H7 (cell line): ENCODE measurements around the gene PLEKHJ1. TPM values are rescaled to one million over a fixed set of nuclear protein-coding genes. Genes with fewer than 3 reads are reported as not detected.

Experiments
- DNase-seq: peaks from one replicate; pipeline ENCODE4 v3.0.0; 2012
- H3K27me3 ChIP-seq: 2 replicates; pipeline ENCODE4 v1.6.0; 2011; ENCODE audit warnings: mild to moderate bottlenecking, low read length; ENCODE audit not compliant: control insufficient read depth, insufficient read depth
- H3K36me3 ChIP-seq: replicated peaks from 2 replicates; pipeline ENCODE4 v1.5.1; 2011; ENCODE audit warnings: low read length; ENCODE audit not compliant: control insufficient read depth, insufficient read depth
- H3K4me3 ChIP-seq: 2 replicates; pipeline ENCODE4 v1.5.1; 2011; ENCODE audit warnings: low read depth, mild to moderate bottlenecking, control low read depth, low read length, moderate library complexity; ENCODE audit not compliant: insufficient read depth
- total RNA-seq: library from RNA; depleted of rRNA; stranded (reverse); fragments of >200 nt; shearing (Covaris generic); gene quantifications from 2 replicates; pipeline ENCODE4 v1.2.3, GENCODE V29; 2014

PLEKHJ1 gene
- total RNA-seq, 1 experiment from 2014 or later, result 295 TPM

- no peak for DNase-seq
- no peaks in the 10 kb centered on the region for H3K27me3 ChIP-seq
- peaks cover 4% of the 10 kb centered on the region for H3K36me3 ChIP-seq
Measured at GRCh38 chr19:2228157-2229030, 7.7 kb downstream of the PLEKHJ1 start.

GRCh38 chr19:2227415-2228156 is 8.5 kb downstream of the PLEKHJ1 start:
- no peak overlapping the region for H3K4me3 ChIP-seq
- H3K27me3 ChIP-seq, result no peaks in the 10 kb centered on the region
- H3K36me3 ChIP-seq, result peaks cover 4% of the 10 kb centered on the region
- peak; percentile 80 for DNase-seq

More at GRCh38 chr19:2228157-2229030, 7.7 kb downstream of the PLEKHJ1 start:
- H3K4me3 ChIP-seq, result no peak overlapping the region

GRCh38 chr19:2226840-2227360 is 9.2 kb downstream of the PLEKHJ1 start:
- Histone ChIP-seq H3K36me3 (peaks cover 4% of the 10 kb centered on the region), H3K4me3 (no peak overlapping the region), H3K27me3 (no peaks in the 10 kb centered on the region)
- DNase-seq, result peak; percentile 68

- DNase-seq, result no peak
- H3K27me3 ChIP-seq, result no peaks in the 10 kb centered on the region
- no peak overlapping the region for H3K4me3 ChIP-seq
- H3K36me3 ChIP-seq, result peaks cover 4% of the 10 kb centered on the region
Measured at GRCh38 chr19:2226051-2226839, 9.9 kb downstream of the PLEKHJ1 start.

- peaks cover 4% of the 10 kb centered on the region for H3K36me3 ChIP-seq
- no peak overlapping the region for H3K4me3 ChIP-seq
- H3K27me3 ChIP-seq, result no peaks in the 10 kb centered on the region
- no peak for DNase-seq
Measured at GRCh38 chr19:2225415-2226050, 10.6 kb downstream of the PLEKHJ1 start.

- H3K27me3 ChIP-seq, result no peaks in the 10 kb centered on the region
- H3K36me3 ChIP-seq, result peaks cover 4% of the 10 kb centered on the region
- DNase-seq, result no peak
- H3K4me3 ChIP-seq, result no peak overlapping the region
Measured at GRCh38 chr19:2224754-2225349, 11.3 kb downstream of the PLEKHJ1 start.

- no peak for DNase-seq
- Histone ChIP-seq H3K4me3 (no peak overlapping the region), H3K36me3 (peaks cover 5% of the 10 kb centered on the region), H3K27me3 (no peaks in the 10 kb centered on the region)
Measured at GRCh38 chr19:2223959-2224358, 12.2 kb downstream of the PLEKHJ1 start.

GRCh38 chr19:2223391-2223790 is 12.7 kb downstream of the PLEKHJ1 start:
- Histone ChIP-seq H3K27me3 (no peaks in the 10 kb centered on the region), H3K4me3 (no peak overlapping the region), H3K36me3 (peaks cover 5% of the 10 kb centered on the region)
- DNase-seq, result no peak

- Histone ChIP-seq H3K4me3 (no peak overlapping the region), H3K36me3 (peaks cover 10% of the 10 kb centered on the region), H3K27me3 (no peaks in the 10 kb centered on the region)
- DNase-seq, result peak; percentile 82
Measured at GRCh38 chr19:2221918-2222317, 14.2 kb downstream of the PLEKHJ1 start.

- H3K4me3 ChIP-seq, result no peak overlapping the region
- DNase-seq, result no peak
- H3K36me3 ChIP-seq, result peaks cover 12% of the 10 kb centered on the region
- no peaks in the 10 kb centered on the region for H3K27me3 ChIP-seq
Measured at GRCh38 chr19:2221250-2221831, 14.8 kb downstream of the PLEKHJ1 start.

- Histone ChIP-seq H3K27me3 (no peaks in the 10 kb centered on the region), H3K36me3 (peaks cover 13% of the 10 kb centered on the region), H3K4me3 (no peak overlapping the region)
- no peak for DNase-seq
Measured at GRCh38 chr19:2219726-2220125, 16.4 kb downstream of the PLEKHJ1 start.

- no peak overlapping the region for H3K4me3 ChIP-seq
- DNase-seq, result no peak
- H3K27me3 ChIP-seq, result no peaks in the 10 kb centered on the region
- peaks cover 13% of the 10 kb centered on the region for H3K36me3 ChIP-seq
Measured at GRCh38 chr19:2217591-2217990, 18.5 kb downstream of the PLEKHJ1 start.
